NCI-H2107 treated with DMSO at 0.1 percent for 48 hours (cell line): ENCODE measurements around the gene SEC61B.

Experiments used
- DNase-seq: peaks from one replicate; lab custom pipeline; 2025; ENCODE audit not compliant: unreplicated experiment; lab: John Stamatoyannopoulos, UW

The SEC61B gene

GRCh38 chr9:99221621-99222415 is at the start of gene SEC61B, which contains the start of gene ALG2:
TSS of gene SEC61B (plus strand) at chr9:99222282. CDS start at chr9:99222364, 82 bp downstream.
TSS of gene ALG2 (minus strand) at chr9:99221942. CDS start at chr9:99221894, 48 bp downstream.
- DNase-seq = peak; percentile 69

DNA sequence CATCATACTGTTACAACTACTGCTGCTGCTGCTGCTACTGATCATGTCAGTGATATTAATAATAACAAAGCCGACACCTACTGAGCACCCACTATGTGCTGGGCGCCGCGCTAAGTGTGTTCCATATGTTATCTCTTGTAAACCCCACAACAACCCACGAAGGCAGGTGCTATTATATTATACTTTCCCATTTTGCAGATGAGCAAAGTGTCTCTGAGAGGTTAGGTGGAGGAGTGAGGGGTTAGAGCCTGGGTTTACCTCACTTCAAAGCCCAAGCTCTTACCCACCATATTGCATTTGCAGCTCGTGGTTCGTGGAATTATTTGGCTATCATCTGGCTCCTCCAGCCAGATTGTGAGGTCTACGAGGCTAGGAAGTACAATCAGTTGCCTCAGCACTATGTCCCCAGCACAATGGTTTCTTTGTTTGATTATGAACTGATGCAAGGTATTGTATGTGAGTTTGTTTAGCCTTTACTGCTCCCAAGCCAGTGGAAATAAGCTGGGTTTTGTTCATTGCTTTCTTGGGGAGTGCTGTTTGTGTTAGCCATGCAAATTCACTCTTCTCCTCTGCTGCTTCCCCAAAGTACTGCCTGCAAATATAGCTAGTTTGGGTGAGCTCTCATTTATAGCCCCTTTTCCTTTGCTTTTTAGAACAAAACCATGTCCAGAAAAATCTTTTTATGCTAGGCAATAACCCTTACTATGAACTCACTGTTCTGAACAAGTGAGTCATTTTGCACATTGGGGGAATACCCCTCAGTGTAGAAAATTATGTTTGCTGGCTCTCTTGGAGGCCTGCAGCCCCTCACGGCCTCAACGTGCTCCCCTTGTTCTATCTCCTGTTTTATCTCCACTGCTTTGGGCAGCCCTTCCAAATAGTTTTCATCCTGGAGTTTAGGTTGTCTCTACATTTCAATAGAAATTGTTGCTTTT is 48.2 kb upstream of the SEC61B start:
- DNase-seq = peak; percentile 2

DNA sequence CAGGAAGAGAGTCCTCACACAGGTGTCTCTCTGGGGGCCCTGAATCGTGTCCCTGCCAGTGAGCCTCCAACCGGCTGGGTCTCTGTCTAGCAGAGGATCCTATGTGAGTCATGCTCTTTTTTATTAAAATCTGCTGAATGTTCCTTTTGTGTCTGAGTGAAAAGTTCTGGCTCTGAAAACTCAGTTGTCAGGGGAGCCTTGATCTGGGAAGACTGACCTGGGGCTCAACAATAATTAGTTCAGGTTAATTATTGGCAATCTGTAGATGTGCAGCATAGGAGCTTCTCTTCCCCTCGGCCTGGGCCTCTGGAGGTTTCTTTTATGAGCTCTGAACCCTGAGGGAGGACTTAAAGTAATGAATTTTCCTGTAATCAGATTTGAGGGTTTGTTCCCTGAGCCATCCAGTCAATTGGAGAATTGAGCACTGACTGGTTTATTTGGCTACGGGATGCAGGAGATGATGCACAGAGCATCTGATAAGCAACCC is 45.5 kb upstream of the SEC61B start:
- DNase-seq = no peak

DNA sequence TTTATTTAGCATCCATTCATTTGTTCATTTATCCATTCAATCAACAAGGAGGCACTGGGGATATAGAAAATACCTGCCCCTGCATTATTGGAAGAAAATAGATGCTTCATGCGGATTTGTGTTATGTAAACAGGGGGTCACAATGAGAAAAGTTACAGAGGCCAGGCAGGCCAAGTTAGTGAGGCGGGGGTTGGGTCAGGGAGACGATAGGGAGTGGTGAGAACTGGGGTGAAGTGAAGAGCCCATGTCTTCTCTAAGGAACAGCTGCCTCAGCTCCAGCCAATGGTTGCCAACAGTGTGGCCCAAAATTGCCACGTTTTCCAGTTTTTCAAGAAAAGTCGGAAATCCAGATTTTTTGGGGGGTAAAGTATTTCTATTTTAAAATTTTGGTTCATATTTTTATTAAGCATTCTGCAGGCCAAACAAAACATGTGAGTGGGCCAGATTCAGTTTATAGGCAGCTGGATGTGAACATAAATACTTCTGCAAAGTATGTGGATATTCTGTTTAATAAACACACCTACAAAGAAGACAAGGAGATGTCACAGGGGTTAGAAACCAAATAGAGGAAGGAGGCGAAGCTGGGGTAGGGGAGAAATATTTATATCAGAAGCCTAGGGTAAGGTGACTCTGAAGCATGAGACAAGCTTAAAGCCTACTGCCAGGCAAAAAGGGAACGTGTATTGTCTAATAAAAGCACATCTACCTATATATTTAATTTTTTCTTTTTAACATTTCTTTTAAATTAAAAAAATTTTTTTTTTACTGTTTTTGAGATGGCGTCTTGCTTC is 44.3 kb upstream of the SEC61B start:
- no peak for DNase-seq

- no peak for DNase-seq
Observed at GRCh38 chr9:99178912-99179872, 42.9 kb upstream of the SEC61B start.

- no peak for DNase-seq
Observed at GRCh38 chr9:99180199-99180598, 41.9 kb upstream of the SEC61B start.

- DNase-seq = no peak
Observed at GRCh38 chr9:99180662-99181061, 41.4 kb upstream of the SEC61B start.

DNA sequence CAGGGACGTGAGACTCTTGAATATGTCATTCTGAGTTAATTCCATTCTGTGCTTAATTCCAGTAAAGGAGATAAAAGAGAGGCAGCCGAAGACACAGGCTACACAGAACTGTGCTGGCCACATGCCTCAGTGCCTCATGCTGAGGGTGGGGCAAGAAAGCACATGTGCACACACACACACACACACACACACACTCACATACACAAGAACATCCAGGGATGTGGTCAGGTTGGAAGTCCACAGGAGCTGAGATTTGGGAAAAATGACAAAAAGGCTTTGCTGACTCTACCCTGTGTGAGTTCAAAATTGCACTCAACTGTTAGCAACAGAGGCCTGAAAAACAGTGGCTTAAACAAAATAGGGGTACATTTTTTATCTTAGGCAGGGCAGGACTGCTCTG is 40.9 kb upstream of the SEC61B start:
- DNase-seq = no peak

- no peak for DNase-seq
Observed at GRCh38 chr9:99181621-99182020, 40.5 kb upstream of the SEC61B start.

DNA sequence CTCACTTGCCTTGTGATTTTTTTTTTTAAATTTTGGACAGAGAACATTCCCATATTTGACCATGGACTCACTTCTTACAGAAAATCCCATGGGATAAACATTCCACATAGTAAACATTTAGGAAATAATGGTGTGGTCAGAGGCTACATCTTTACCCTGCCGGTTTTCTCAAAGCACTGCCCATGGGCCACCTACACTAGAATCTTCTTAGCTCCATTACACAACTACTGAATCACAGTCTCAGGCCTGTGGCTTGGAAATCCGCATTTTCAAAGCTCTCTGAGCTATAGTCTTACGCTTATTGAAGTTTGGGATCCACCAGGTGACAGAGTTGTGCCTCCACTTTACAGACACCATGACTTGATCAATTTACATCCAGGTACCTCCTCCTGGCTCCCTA is 39.7 kb upstream of the SEC61B start:
- no peak for DNase-seq

DNA sequence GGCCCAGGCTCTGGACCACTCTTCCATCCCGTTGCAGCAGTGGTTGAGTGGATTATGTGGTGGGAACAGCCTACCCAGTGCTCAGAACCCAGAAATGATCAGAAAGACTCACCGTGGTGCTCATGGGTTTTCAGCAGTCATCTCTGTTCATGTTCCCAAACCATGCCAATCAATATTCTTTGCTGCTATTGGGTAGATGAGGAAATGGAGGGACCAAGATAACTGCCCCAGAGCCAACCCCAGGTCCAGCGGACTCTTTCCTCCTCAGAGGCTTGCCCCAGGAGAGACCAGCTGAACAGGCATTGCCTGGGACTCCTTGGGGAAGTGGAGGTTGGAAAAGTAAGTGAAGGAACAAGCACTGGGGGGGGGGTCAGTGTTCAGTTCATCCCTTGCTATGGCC is 38.5 kb upstream of the SEC61B start:
- no peak for DNase-seq

DNA sequence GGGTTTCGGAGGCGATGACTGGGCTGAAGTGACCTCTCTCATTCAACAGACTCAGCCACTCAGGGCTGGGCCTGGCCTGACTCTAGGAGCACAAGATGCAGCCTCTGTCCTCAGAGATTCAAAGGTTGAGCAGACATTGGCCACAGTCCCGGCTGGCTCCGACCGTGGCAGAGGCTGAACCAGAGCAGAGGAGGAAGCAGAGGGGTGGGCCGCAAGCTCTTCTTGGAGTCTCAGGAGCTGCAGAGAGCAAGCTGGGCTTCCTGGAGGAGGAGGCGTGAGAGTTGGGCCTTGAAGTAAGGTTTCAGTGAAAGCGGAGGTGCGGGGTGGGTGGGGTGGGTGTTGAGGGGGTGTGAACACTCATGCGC is 38.0 kb upstream of the SEC61B start:
- DNase-seq = no peak

GRCh38 chr9:99184475-99185347 is 37.4 kb upstream of the SEC61B start:
- peak; percentile 68 for DNase-seq

- no peak for DNase-seq
Observed at GRCh38 chr9:99185348-99185632, 36.8 kb upstream of the SEC61B start.

DNA sequence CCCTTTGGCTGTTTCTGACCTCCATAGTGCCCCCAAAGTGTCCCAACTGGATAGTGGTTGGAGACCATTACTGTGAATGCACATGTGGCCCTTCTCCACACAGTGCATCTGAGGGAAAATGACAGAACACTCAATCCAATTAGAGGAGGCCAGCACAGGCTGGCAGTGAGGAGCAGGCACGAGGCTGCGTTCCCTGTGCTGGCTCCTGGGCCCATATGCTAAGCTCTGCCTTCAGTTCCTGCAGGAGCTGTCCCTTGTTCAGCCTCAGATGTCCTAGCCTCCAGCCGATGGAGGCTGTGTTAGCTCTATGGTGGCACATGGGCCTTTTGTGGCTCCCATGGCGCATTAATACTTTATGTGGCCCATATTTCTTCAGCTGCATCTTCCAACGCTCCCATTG is 36.1 kb upstream of the SEC61B start:
- DNase-seq = no peak

GRCh38 chr9:99187311-99187710 is 34.8 kb upstream of the SEC61B start:
- DNase-seq = no peak

DNA sequence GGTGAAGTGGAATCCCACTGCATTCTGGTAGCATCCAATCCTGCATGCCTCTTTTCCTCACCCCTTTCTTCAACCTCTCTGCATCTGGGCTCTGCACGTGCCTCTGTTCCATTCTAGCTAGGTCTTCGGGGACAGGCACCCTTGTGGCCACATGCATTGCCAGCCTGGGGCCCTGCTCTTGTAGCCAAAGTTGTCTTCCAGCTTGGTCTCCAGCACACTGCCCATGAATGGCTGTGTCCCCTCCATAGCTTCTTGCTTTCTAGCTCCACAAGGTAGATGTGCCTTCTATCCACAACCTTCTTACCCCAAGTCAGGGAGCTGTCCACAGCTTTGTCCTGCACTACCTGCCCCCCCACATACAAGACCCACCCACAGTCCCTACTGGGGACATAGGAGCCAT is 32.9 kb upstream of the SEC61B start:
- no peak for DNase-seq

DNA sequence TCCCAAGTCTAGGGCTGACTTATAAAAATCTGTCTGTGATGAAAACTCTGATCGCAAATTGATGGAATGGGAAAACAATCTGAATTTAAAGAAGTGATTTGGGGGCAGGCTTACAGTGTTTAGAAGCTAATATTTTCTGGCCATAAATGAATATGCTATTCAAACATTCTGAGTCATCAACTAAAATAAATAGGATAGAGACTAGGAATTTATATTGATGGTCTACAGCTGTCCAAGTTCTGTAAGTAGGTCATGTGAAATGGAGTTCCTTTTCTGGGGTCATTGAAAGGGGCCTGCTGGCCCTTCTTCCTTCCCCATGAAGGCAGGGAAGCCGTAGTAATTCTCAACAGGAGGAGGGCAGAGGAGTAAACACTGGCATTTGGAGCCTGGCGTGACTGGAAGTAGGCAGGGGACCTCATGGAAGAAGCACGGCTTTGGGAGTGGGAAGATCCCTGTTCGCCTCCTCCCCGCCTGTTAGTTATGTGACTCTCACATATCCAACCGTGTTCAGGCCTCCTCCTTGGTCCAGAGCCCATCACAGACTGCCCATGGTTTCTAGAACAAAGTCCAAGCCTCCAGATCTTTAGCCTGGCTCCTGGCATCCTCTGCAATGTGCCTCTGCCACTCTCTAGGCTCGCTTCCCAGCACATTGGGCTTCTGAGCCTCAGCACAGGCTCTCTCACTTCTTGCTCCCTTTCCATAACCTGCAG is 32.0 kb upstream of the SEC61B start:
- DNase-seq = no peak
